GM23338 (cell line): ENCODE measurements around the gene UBQLNL.

Experiments
- EZH2 ChIP-seq: fragments of 200-600 bp; sonication (generic); IDR thresholded peaks from one replicate; pipeline ENCODE4 v1.8.0; 2017; ENCODE audit warnings: antibody characterized with exemption, mild to moderate bottlenecking, low read depth; ENCODE audit not compliant: unreplicated experiment
- EZH2phosphoT487 ChIP-seq: fragments of 200-600 bp; sonication (generic); IDR thresholded peaks from one replicate; pipeline ENCODE4 v1.8.1; 2018; ENCODE audit warnings: antibody characterized with exemption; ENCODE audit not compliant: unreplicated experiment
- POLR2AphosphoS5 ChIP-seq: IDR thresholded peaks from 2 replicates; pipeline ENCODE4 v1.6.1; 2016; ENCODE audit warnings: antibody characterized with exemption, low read depth
- ZNF114 ChIP-seq: fragments of 250-450 bp; sonication (Bioruptor Pico); IDR thresholded peaks from 2 replicates; pipeline ENCODE4 v1.5.0; 2020; ENCODE audit warnings: mild to moderate bottlenecking, moderate library complexity
- TF ChIP-seq, protein P1 (sequence below), 2 experiments: fragments of 200-600 bp in 1 of 2; sonication (generic) in 1 of 2; conservative IDR thresholded peaks; 2 replicates each; pipeline versions ENCODE4 v1.5.1 to v1.6.1; 2016 to 2017; ENCODE audit warnings: antibody characterized with exemption in 2 of 2, low read depth in 2 of 2, mild to moderate bottlenecking in 2 of 2, moderate library complexity in 1 of 2

GRCh38 chr11:5507933-5508305 is 8.6 kb downstream of the UBQLNL start:
- TF ChIP-seq EZH2 (no peak), EZH2phosphoT487 (no peak), ZNF114 (no peak), POLR2AphosphoS5 (no peak)
- TF ChIP-seq, protein P1, sequence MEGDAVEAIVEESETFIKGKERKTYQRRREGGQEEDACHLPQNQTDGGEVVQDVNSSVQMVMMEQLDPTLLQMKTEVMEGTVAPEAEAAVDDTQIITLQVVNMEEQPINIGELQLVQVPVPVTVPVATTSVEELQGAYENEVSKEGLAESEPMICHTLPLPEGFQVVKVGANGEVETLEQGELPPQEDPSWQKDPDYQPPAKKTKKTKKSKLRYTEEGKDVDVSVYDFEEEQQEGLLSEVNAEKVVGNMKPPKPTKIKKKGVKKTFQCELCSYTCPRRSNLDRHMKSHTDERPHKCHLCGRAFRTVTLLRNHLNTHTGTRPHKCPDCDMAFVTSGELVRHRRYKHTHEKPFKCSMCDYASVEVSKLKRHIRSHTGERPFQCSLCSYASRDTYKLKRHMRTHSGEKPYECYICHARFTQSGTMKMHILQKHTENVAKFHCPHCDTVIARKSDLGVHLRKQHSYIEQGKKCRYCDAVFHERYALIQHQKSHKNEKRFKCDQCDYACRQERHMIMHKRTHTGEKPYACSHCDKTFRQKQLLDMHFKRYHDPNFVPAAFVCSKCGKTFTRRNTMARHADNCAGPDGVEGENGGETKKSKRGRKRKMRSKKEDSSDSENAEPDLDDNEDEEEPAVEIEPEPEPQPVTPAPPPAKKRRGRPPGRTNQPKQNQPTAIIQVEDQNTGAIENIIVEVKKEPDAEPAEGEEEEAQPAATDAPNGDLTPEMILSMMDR (conservative IDR thresholded peaks at IDR 0.05; ENCODE audit: low read depth in 2 of 2): no peak
